Fibroblast of peridontal ligament (primary cell): Measurements from ENCODE around the gene SSR3.

Source experiments
- DNase-seq: peaks from one replicate; pipeline ENCODE4 v3.0.0-alpha.2; 2010; ENCODE audit errors: extremely low read depth

The SSR3 gene

DNA sequence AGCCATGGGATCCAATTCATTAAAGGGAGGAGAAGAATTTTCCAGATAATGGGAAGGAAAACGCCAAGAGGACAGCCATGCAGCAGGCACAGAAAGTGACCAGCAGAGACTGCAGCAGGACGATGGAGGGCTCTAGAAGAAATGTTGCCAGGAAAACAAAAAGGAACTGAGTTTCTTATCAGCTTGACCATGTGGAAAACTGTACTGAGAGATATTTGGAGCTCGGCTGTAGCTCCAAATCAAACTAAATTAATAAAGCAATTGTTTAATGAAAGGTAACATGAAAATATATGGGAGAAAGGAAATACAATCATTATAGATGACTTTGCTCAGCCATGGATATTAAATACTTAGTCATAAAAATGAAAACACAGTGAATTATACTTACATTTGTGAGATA is 63.7 kb downstream of the SSR3 start:
- no peak for DNase-seq
